WTC11 (cell line): Measurements from ENCODE around the gene VASH1. TPM values are rescaled to one million over a fixed set of nuclear protein-coding genes. Genes with fewer than 3 reads are reported as not detected.

Experiments used
- ATAC-seq: fragments of 200-7000 bp; cut with Tn5 transposase; 2 replicates; pipeline ENCODE4 v1.10.0; 2021; ENCODE audit warnings: mild to moderate bottlenecking, moderate library complexity
- CTCF ChIA-PET: fragments of 300-600 bp; sonication (Branson Sonifier 250); formaldehyde crosslinking; loops from one replicate; lab custom pipeline; 2021; ENCODE audit warnings: antibody characterized with exemption; lab: Charles Lee
- POLR2A ChIA-PET: fragments of 350-600 bp; sonication (Branson Sonifier 250); formaldehyde crosslinking; loops from one replicate; lab custom pipeline; 2021; ENCODE audit warnings: antibody characterized with exemption; lab: Charles Lee
- DNase-seq: peaks from one replicate; pipeline ENCODE4 v3.0.0; 2021; ENCODE audit warnings: low spot score
- H3K27ac Mint-ChIP-seq: 2 replicates; pipeline ENCODE4 v1.8.0; 2021; ENCODE audit warnings: mixed read lengths
- H3K27me3 Mint-ChIP-seq: 2 replicates; pipeline ENCODE4 v1.8.0; 2021; ENCODE audit warnings: low read depth, mild to moderate bottlenecking, moderate library complexity, mixed read lengths
- H3K36me3 Mint-ChIP-seq: 2 replicates; pipeline ENCODE4 v1.8.0; 2021; ENCODE audit warnings: mixed read lengths
- H3K4me1 Mint-ChIP-seq: 2 replicates; pipeline ENCODE4 v1.8.0; 2022; ENCODE audit warnings: mixed read lengths
- H3K4me3 Mint-ChIP-seq: 2 replicates; pipeline ENCODE4 v1.8.0; 2021; ENCODE audit warnings: mild to moderate bottlenecking, moderate library complexity, mixed read lengths
- H3K9me3 Mint-ChIP-seq: 2 replicates; pipeline ENCODE4 v1.8.0; 2021; ENCODE audit warnings: mixed read lengths
- AR ChIP-seq: fragments of 250-450 bp; sonication (Bioruptor Pico); IDR thresholded peaks from 2 replicates; pipeline ENCODE4 v1.9.0; 2021; ENCODE audit warnings: mild to moderate bottlenecking
- ARID4B ChIP-seq: sonication (generic); formaldehyde crosslinking; IDR thresholded peaks from 2 replicates; pipeline ENCODE4 v1.8.0; 2023; ENCODE audit warnings: missing genetic modification reagents, mild to moderate bottlenecking, borderline replicate concordance
- ATF2 ChIP-seq: sonication (generic); formaldehyde crosslinking; IDR thresholded peaks from 2 replicates; pipeline ENCODE4 v1.8.1; 2022; ENCODE audit warnings: low read depth, missing genetic modification reagents, borderline replicate concordance
- CREB1 ChIP-seq: sonication (generic); formaldehyde crosslinking; IDR thresholded peaks from 2 replicates; pipeline ENCODE4 v1.8.0; 2023; ENCODE audit warnings: mild to moderate bottlenecking, missing genetic modification reagents
- FOXP1 ChIP-seq: sonication (generic); formaldehyde crosslinking; IDR thresholded peaks from 2 replicates; pipeline ENCODE4 v1.8.0; 2022; ENCODE audit warnings: missing genetic modification reagents, mild to moderate bottlenecking, moderate library complexity, borderline replicate concordance
- KAT7 ChIP-seq: sonication (generic); formaldehyde crosslinking; IDR thresholded peaks from 2 replicates; pipeline ENCODE4 v1.8.1; 2023; ENCODE audit warnings: missing genetic modification reagents, mild to moderate bottlenecking, borderline replicate concordance
- MXD4 ChIP-seq: fragments of 250-450 bp; sonication (Bioruptor Pico); IDR thresholded peaks from 2 replicates; pipeline ENCODE4 v1.8.0; 2021; ENCODE audit warnings: mild to moderate bottlenecking, moderate library complexity, borderline replicate concordance
- PRDM15 ChIP-seq: sonication (generic); formaldehyde crosslinking; IDR thresholded peaks from 2 replicates; pipeline ENCODE4 v1.8.0; 2022; ENCODE audit warnings: missing genetic modification reagents
- STAT6 ChIP-seq: sonication (generic); formaldehyde crosslinking; conservative IDR thresholded peaks from 2 replicates; pipeline ENCODE4 v1.8.1; 2023; ENCODE audit warnings: mild to moderate bottlenecking, low read depth, missing genetic modification reagents, moderate library complexity
- TEAD1 ChIP-seq: sonication (generic); formaldehyde crosslinking; IDR thresholded peaks from 2 replicates; pipeline ENCODE4 v1.8.0; 2022; ENCODE audit warnings: mild to moderate bottlenecking, missing genetic modification reagents
- ZMAT4 ChIP-seq: fragments of 250-450 bp; sonication (Bioruptor Pico); IDR thresholded peaks from 2 replicates; pipeline ENCODE4 v1.9.0; 2021; ENCODE audit warnings: mild to moderate bottlenecking
- ZNF138 ChIP-seq: sonication (generic); formaldehyde crosslinking; conservative IDR thresholded peaks from 2 replicates; pipeline ENCODE4 v1.8.1; 2022; ENCODE audit warnings: mild to moderate bottlenecking, moderate library complexity, missing genetic modification reagents
- ZSCAN18 ChIP-seq: fragments of 250-450 bp; sonication (Bioruptor Pico); IDR thresholded peaks from 2 replicates; pipeline ENCODE4 v2.1.2; 2022; ENCODE audit warnings: mild to moderate bottlenecking, moderate library complexity
- total RNA-seq: library from RNA; stranded (reverse); gene quantifications from 3 replicates; pipeline ENCODE4 v1.2.3, GENCODE V29; 2021

VASH1 gene
- total RNA-seq, 1 experiment from 2014 or later, result 7.2 TPM

GRCh38 chr14:76726551-76726970 is 34.7 kb upstream of the VASH1 start (continued):
- TF ChIP-seq ARID4B (CRISPR knock-in tag) (no peak), ZMAT4 (CRISPR knock-in tag) (no peak)

- Mint-ChIP-seq H3K36me3 (no peaks in the 10 kb centered on the region), H3K9me3 (no peaks in the 10 kb centered on the region), H3K27ac (no peak overlapping the region), H3K4me3 (no peak overlapping the region), H3K4me1 (peaks cover 20% of the 10 kb centered on the region), H3K27me3 (no peaks in the 10 kb centered on the region; the same call in 1 of the 2 replicates)
- CTCF ChIA-PET, result no interaction called here
- ATAC-seq, result no peak
- POLR2A ChIA-PET, result no interaction called here
- DNase-seq, result no peak
- TF ChIP-seq AR (no peak), ATF2 (no peak), CREB1 (CRISPR knock-in tag) (no peak), ZNF138 (no peak), PRDM15 (CRISPR knock-in tag) (no peak), ZSCAN18 (CRISPR knock-in tag) (no peak), ARID4B (CRISPR knock-in tag) (no peak), KAT7 (CRISPR knock-in tag) (no peak), MXD4 (no peak), FOXP1 (CRISPR knock-in tag) (no peak), TEAD1 (no peak), STAT6 (CRISPR knock-in tag) (no peak)
These were observed 33.9 kb upstream of the VASH1 start for GRCh38 chr14:76727384-76727783.
